ENCODE measurements around the gene HERC4.

Gene HERC4

DNA sequence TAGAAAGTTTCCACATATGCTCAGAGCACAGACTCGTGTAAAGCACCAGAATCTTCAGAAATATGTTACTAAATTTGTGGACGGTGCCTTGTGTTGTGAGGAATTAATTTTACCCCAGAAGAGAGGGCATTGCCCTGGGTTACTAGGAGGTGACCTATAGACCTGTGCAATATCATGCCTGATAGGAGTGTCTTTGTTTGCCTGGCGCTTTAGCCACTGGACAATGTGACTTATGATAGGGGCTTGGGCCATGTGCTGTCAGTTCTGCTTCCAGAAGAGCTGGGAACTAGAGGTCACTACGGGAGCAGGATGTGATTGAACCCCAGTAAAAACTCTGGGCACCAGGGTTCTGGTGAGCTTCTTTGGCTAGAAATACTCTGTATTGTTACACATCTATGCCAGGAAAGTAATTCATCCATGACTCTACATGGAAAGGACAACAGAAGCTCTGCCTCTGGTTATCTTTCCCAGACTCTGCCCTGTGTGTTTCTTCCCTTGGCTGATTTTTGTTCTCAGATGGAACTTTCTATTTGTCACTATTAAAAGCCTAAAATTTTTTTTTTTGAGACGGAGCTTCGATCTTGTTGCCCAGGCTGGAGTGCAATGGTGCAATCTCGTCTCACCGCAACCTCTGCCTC lies 115.1 kb downstream of the HERC4 start:
- Histone ChIP-seq H2AFZ (ENCODE audit: low read depth, low read length) (no peak overlapping the region), H3K4me1 (ENCODE audit: insufficient read depth, low read length) (no peaks in the 10 kb centered on the region), H3K4me3 (ENCODE audit: low read length) (no peak overlapping the region), H3K36me3 (ENCODE audit: insufficient read depth, low read length) (peaks cover 8% of the 10 kb centered on the region), H3K27me3 (ENCODE audit: insufficient read depth, low read length) (no peaks in the 10 kb centered on the region), H3K9me3 (ENCODE audit: low read length) (no peaks in the 10 kb centered on the region)

- Histone ChIP-seq H3K36me3 (ENCODE audit: insufficient read depth, low read length) (peaks cover 10% of the 10 kb centered on the region), H3K27me3 (ENCODE audit: insufficient read depth, low read length) (no peaks in the 10 kb centered on the region), H3K4me1 (ENCODE audit: insufficient read depth, low read length) (no peaks in the 10 kb centered on the region), H3K4me3 (ENCODE audit: low read length) (no peak overlapping the region), H2AFZ (ENCODE audit: low read depth, low read length) (no peak overlapping the region), H3K9me3 (ENCODE audit: low read length) (no peaks in the 10 kb centered on the region)
Observed at GRCh38 chr10:67955614-67956013, 119.5 kb downstream of the HERC4 start.

DNA sequence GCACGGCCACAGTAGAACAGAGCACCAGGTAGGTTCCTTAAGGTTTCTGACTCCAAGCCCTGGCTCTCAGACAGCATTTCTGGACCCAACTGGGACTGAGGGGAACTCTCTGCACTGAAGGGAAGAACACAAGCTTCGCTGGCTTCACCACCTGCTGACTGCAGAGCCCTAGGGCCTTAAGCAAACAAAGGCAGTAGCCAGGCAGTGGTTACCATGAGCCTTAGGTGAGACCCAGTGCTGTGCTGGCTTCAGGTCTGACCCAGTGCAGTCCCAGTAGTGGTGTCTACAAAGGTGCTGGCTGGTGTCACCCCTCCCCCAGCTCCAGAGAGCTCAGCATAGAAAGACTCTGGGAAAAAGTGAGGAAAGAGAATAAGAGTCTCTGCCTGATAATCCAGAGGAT lies 131.2 kb downstream of the HERC4 start:
- Histone ChIP-seq H2AFZ (ENCODE audit: low read depth, low read length) (no peak overlapping the region), H3K4me1 (ENCODE audit: insufficient read depth, low read length) (no peaks in the 10 kb centered on the region), H3K4me3 (ENCODE audit: low read length) (no peak overlapping the region), H3K36me3 (ENCODE audit: insufficient read depth, low read length) (peaks cover 8% of the 10 kb centered on the region), H3K9me3 (ENCODE audit: low read length) (no peaks in the 10 kb centered on the region), H3K27me3 (ENCODE audit: insufficient read depth, low read length) (no peaks in the 10 kb centered on the region)

DNA sequence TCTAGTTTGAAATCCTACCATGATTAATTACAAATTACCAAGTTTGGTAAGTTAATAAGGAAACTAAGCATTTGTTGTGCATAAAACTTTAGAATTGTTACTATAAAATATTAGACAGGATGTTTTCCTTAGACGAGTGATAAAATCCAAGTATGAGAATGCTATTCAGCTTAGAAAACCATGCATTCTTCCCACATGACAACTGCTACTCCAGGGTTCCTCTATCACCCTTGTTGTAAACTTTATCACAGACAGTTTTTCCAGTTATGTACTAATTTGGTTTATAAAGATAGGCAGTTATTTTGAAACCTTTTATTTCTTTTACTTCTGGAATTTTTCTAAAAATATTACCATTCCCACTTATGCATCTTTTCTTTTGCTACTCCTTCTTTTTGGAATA lies 138.7 kb downstream of the HERC4 start:
- Histone ChIP-seq H3K4me1 (ENCODE audit: insufficient read depth, low read length) (no peaks in the 10 kb centered on the region), H3K9me3 (ENCODE audit: low read length) (peaks cover 4% of the 10 kb centered on the region), H3K36me3 (ENCODE audit: insufficient read depth, low read length) (peaks cover 17% of the 10 kb centered on the region), H3K27me3 (ENCODE audit: insufficient read depth, low read length) (no peaks in the 10 kb centered on the region), H2AFZ (ENCODE audit: low read depth, low read length) (no peak overlapping the region), H3K4me3 (ENCODE audit: low read length) (no peak overlapping the region)

- Histone ChIP-seq H2AFZ (ENCODE audit: low read depth, low read length) (no peak overlapping the region), H3K4me3 (ENCODE audit: low read length) (no peak overlapping the region), H3K36me3 (ENCODE audit: insufficient read depth, low read length) (peaks cover 21% of the 10 kb centered on the region), H3K27me3 (ENCODE audit: insufficient read depth, low read length) (no peaks in the 10 kb centered on the region), H3K4me1 (ENCODE audit: insufficient read depth, low read length) (no peaks in the 10 kb centered on the region), H3K9me3 (ENCODE audit: low read length) (peaks cover 4% of the 10 kb centered on the region)
Observed at GRCh38 chr10:67935223-67935622, 139.9 kb downstream of the HERC4 start.

- Histone ChIP-seq H3K27me3 (ENCODE audit: insufficient read depth, low read length) (no peaks in the 10 kb centered on the region), H3K4me3 (ENCODE audit: low read length) (no peak overlapping the region), H2AFZ (ENCODE audit: low read depth, low read length) (no peak overlapping the region), H3K36me3 (ENCODE audit: insufficient read depth, low read length) (peaks cover 21% of the 10 kb centered on the region), H3K9me3 (ENCODE audit: low read length) (peaks cover 4% of the 10 kb centered on the region), H3K4me1 (ENCODE audit: insufficient read depth, low read length) (no peaks in the 10 kb centered on the region)
Observed at GRCh38 chr10:67934336-67934735, 140.7 kb downstream of the HERC4 start.

- peaks cover 17% of the 10 kb centered on the region for H3K36me3 ChIP-seq (ENCODE audit: insufficient read depth, low read length)
- H3K4me1 ChIP-seq (ENCODE audit: insufficient read depth, low read length) = no peaks in the 10 kb centered on the region
- H3K9me3 ChIP-seq (ENCODE audit: low read length) = peaks cover 4% of the 10 kb centered on the region
Observed at GRCh38 chr10:67933199-67933598, 141.9 kb downstream of the HERC4 start.

DNA sequence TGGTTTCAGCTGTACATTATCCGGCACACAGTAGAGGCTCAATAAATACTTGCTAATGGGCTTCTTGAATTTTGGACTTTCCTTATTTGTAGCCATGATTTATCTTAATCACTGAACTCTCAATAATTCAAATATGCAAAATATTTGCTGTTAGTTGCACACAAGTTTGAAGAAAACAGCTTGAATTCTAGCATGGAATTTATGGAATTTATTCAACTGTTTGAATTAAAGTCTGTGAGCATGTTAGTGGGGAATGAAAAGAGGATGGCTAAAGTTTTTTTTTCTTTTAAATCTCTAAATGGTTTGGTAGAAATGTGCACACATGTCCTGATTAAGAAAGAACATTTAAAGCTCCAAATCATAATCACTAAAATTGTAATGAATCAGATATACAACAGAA lies 148.1 kb downstream of the HERC4 start:
- H3K36me3 ChIP-seq (ENCODE audit: insufficient read depth, low read length) = peaks cover 15% of the 10 kb centered on the region
- H3K27me3 ChIP-seq (ENCODE audit: insufficient read depth, low read length) = no peaks in the 10 kb centered on the region
- H3K4me3 ChIP-seq (ENCODE audit: low read length) = no peak overlapping the region
- peaks cover 2% of the 10 kb centered on the region for H3K9me3 ChIP-seq (ENCODE audit: low read length)
- no peaks in the 10 kb centered on the region for H3K4me1 ChIP-seq (ENCODE audit: insufficient read depth, low read length)
- no peak overlapping the region for H2AFZ ChIP-seq (ENCODE audit: low read depth, low read length)

More at GRCh38 chr10:67933199-67933598, 141.9 kb downstream of the HERC4 start:
- Histone ChIP-seq H3K27me3 (ENCODE audit: insufficient read depth, low read length) (no peaks in the 10 kb centered on the region), H2AFZ (ENCODE audit: low read depth, low read length) (no peak overlapping the region), H3K4me3 (ENCODE audit: low read length) (no peak overlapping the region)

DNA sequence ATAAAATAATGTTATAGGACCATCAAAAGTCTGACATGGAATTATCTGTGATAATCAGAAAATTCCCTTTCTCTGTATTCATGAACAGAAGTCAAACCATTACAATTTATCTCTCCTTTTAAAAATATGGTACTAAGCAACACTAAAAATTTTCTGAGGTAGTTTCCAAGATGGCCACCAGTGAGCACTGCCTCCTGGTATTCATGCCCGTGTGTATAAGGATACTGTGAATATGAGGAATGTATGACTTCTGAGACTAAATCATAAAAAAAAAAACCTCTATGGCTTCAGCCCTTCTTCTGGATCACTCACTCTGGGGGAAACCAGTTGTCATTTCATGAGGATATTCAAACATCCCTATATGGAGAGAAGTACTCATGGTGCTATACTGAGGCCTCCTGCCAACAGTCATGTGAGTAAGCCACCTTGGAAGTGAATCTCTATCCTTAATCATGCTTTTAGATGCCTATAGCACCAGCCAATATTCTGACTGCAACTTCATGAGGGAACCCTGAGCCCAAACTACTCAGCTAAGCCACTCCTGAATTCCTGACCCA lies 149.6 kb downstream of the HERC4 start:
- no peaks in the 10 kb centered on the region for H3K4me1 ChIP-seq (ENCODE audit: insufficient read depth, low read length)
- no peaks in the 10 kb centered on the region for H3K9me3 ChIP-seq (ENCODE audit: low read length)
- no peak overlapping the region for H3K4me3 ChIP-seq (ENCODE audit: low read length)
- H3K36me3 ChIP-seq (ENCODE audit: insufficient read depth, low read length) = peaks cover 10% of the 10 kb centered on the region
- H2AFZ ChIP-seq (ENCODE audit: low read depth, low read length) = no peak overlapping the region
- no peaks in the 10 kb centered on the region for H3K27me3 ChIP-seq (ENCODE audit: insufficient read depth, low read length)

GRCh38 chr10:67924136-67924535 lies 150.9 kb downstream of the HERC4 start:
- H3K4me3 ChIP-seq (ENCODE audit: low read length) = no peak overlapping the region
- H3K4me1 ChIP-seq (ENCODE audit: insufficient read depth, low read length) = no peaks in the 10 kb centered on the region
- H3K36me3 ChIP-seq (ENCODE audit: insufficient read depth, low read length) = peaks cover 14% of the 10 kb centered on the region
- H3K9me3 ChIP-seq (ENCODE audit: low read length) = no peaks in the 10 kb centered on the region
- H2AFZ ChIP-seq (ENCODE audit: low read depth, low read length) = no peak overlapping the region
- no peaks in the 10 kb centered on the region for H3K27me3 ChIP-seq (ENCODE audit: insufficient read depth, low read length)

DNA sequence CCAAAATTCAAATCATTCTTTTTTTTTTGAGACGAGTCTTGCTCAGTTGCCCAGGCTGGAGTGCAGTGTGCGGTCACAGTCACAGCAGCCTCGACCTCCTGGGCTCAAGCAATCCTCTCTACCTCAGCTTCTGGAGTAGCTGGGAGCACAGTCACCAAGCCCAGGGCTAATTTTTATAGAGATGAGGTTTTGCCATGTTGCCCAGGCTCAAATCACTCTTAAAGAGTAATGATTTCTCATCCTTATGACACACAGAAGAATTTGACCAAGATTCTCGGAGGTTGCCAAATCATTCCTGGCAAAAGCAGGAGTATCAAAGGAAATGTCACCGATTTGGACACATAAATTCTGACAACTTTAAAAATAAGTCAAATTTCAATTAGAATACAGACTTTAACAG lies 151.5 kb downstream of the HERC4 start:
- no peaks in the 10 kb centered on the region for H3K4me1 ChIP-seq (ENCODE audit: insufficient read depth, low read length)
- no peak overlapping the region for H3K4me3 ChIP-seq (ENCODE audit: low read length)
- no peaks in the 10 kb centered on the region for H3K27me3 ChIP-seq (ENCODE audit: insufficient read depth, low read length)
- peaks cover 17% of the 10 kb centered on the region for H3K36me3 ChIP-seq (ENCODE audit: insufficient read depth, low read length)
- H2AFZ ChIP-seq (ENCODE audit: low read depth, low read length) = no peak overlapping the region
- no peaks in the 10 kb centered on the region for H3K9me3 ChIP-seq (ENCODE audit: low read length)

GRCh38 chr10:67921065-67921464 lies 154.0 kb downstream of the HERC4 start:
- no peak overlapping the region for H3K4me3 ChIP-seq (ENCODE audit: low read length)
- H3K9me3 ChIP-seq (ENCODE audit: low read length) = no peaks in the 10 kb centered on the region
- peaks cover 38% of the 10 kb centered on the region for H3K36me3 ChIP-seq (ENCODE audit: insufficient read depth, low read length)
- no peaks in the 10 kb centered on the region for H3K27me3 ChIP-seq (ENCODE audit: insufficient read depth, low read length)
- no peaks in the 10 kb centered on the region for H3K4me1 ChIP-seq (ENCODE audit: insufficient read depth, low read length)
- H2AFZ ChIP-seq (ENCODE audit: low read depth, low read length) = no peak overlapping the region

DNA sequence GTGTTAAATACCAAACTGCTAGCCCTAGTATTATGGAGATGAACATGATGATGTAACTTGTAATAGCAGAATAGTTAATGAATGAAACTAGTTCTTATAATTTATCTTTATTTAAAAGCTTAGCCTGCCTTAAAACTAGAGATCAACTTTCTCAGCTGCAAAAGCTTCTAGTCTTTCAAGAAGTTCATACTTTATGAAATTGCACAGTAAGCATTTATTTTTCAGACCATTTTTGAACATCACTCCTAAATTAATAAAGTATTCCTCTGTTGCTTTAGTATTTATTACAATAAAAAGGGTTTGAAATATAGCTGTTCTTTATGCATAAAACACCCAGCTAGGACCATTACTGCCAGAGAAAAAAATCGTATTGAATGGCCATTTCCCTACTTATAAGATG lies 157.4 kb downstream of the HERC4 start:
- H3K36me3 ChIP-seq (ENCODE audit: insufficient read depth, low read length) = peaks cover 58% of the 10 kb centered on the region
- H3K27me3 ChIP-seq (ENCODE audit: insufficient read depth, low read length) = no peaks in the 10 kb centered on the region
- no peak overlapping the region for H3K4me3 ChIP-seq (ENCODE audit: low read length)
- H3K4me1 ChIP-seq (ENCODE audit: insufficient read depth, low read length) = no peaks in the 10 kb centered on the region
- no peaks in the 10 kb centered on the region for H3K9me3 ChIP-seq (ENCODE audit: low read length)
- no peak overlapping the region for H2AFZ ChIP-seq (ENCODE audit: low read depth, low read length)

- H3K4me3 ChIP-seq (ENCODE audit: low read length) = no peak overlapping the region
- peaks cover 63% of the 10 kb centered on the region for H3K36me3 ChIP-seq (ENCODE audit: insufficient read depth, low read length)
- H3K4me1 ChIP-seq (ENCODE audit: insufficient read depth, low read length) = no peaks in the 10 kb centered on the region
- no peaks in the 10 kb centered on the region for H3K9me3 ChIP-seq (ENCODE audit: low read length)
- H3K27me3 ChIP-seq (ENCODE audit: insufficient read depth, low read length) = no peaks in the 10 kb centered on the region
- H2AFZ ChIP-seq (ENCODE audit: low read depth, low read length) = no peak overlapping the region
Observed at GRCh38 chr10:67917169-67917568, 157.9 kb downstream of the HERC4 start.

All from neuron (in vitro differentiated cells).